ENCODE results near the gene NR2C2AP. TPM values are rescaled to one million over a fixed set of nuclear protein-coding genes. Genes with fewer than 3 reads are reported as not detected.

Gene NR2C2AP
- total and polyA plus RNA-seq, 9 donors, result 8.8 to 27.2 (median 14.9) TPM

- Histone ChIP-seq H3K4me1 (ENCODE audit: insufficient read depth) (peaks cover 7% of the 10 kb centered on the region), H3K9me3 (no peaks in the 10 kb centered on the region), H3K36me3 (no peaks in the 10 kb centered on the region), H3K27ac (no peak within 1 kb of the TSS), H3K27me3 (no peaks in the 10 kb centered on the region), H3K4me3 (no peak within 1 kb of the TSS)
- WGBS, 3 donors, result 10 to 16% (median 14%) methylated on average over 52 to 56 of the region's 56 CpGs
- intact Hi-C loops (cut with DNase I), result loop anchor here in 1 of 4 donors (10.0 kb wide), 1 partner anchor 115 kb away; no protein-coding TSS in a partner anchor
- TF ChIP-seq, protein P1, sequence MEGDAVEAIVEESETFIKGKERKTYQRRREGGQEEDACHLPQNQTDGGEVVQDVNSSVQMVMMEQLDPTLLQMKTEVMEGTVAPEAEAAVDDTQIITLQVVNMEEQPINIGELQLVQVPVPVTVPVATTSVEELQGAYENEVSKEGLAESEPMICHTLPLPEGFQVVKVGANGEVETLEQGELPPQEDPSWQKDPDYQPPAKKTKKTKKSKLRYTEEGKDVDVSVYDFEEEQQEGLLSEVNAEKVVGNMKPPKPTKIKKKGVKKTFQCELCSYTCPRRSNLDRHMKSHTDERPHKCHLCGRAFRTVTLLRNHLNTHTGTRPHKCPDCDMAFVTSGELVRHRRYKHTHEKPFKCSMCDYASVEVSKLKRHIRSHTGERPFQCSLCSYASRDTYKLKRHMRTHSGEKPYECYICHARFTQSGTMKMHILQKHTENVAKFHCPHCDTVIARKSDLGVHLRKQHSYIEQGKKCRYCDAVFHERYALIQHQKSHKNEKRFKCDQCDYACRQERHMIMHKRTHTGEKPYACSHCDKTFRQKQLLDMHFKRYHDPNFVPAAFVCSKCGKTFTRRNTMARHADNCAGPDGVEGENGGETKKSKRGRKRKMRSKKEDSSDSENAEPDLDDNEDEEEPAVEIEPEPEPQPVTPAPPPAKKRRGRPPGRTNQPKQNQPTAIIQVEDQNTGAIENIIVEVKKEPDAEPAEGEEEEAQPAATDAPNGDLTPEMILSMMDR (IDR thresholded peaks at IDR 0.05), result no peak
- TF ChIP-seq POLR2A (IDR thresholded peaks at IDR 0.05), result no peak
- no peak for TF ChIP-seq EP300 (IDR thresholded peaks at IDR 0.05)
- peak; percentile 37 to 81 (median 64) for DNase-seq
Measured at GRCh38 chr19:19170053-19170872, 33.0 kb downstream of the NR2C2AP start, which contains the start of gene MEF2B. MEF2B (minus strand) TSS chr19:19170263; CDS start chr19:19150735, 19,528 bp downstream.

DNA sequence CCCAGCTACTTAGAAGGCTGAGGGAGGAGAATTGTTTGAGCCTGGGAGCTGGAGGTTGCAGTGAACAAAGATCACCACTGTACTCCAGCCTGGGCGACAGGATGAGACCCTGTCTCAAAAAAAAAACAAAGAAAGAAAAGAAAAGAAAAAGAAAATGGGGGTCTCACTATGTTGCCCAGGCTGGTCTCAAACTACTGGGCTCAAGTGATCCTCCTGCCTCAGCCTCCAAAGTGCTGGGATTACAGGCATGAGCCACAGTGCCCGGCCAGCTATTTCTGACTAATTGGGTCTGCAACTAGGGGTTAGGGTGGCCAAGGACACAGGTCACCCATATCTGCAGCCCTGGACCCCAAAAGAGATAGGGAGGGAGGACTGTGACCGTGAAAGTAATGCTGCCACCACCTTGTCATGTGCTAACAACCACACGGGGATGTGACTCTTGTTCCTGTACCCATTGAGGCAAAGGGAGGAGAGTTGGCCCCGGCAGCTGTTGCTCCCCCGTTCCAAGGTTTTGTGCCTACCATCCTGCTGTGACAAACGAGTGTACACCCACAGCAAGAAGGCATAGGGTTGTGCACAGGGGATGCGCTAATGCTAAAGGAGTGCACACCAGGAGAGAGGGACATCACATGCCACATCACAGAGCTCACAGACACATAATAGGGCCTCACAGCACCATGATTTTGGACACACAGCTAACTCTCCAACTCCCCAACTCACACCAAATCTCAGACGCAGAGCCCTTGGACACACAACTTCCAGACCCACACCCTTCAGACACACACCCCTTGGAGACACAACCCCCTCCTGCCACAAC is 33.8 kb downstream of the NR2C2AP start:
- H3K27me3 ChIP-seq, result no peaks in the 10 kb centered on the region
- WGBS, 3 donors, result 74 to 81% (median 80%) methylated on average over 9 of the region's 9 CpGs
- TF ChIP-seq, protein P1 (IDR thresholded peaks at IDR 0.05), result no peak
- no peak for TF ChIP-seq POLR2A (IDR thresholded peaks at IDR 0.05)
- TF ChIP-seq EP300 (IDR thresholded peaks at IDR 0.05), result no peak
- H3K9me3 ChIP-seq, result no peaks in the 10 kb centered on the region
- no peak overlapping the region for H3K27ac ChIP-seq
- intact Hi-C loops (cut with DNase I), result loop anchor here in 1 of 4 donors (10.0 kb wide), 1 partner anchor 115 kb away; no protein-coding TSS in a partner anchor
- H3K4me3 ChIP-seq, result no peak overlapping the region
- DNase-seq, result no peak
- H3K4me1 ChIP-seq (ENCODE audit: insufficient read depth), result peaks cover 7% of the 10 kb centered on the region
- no peaks in the 10 kb centered on the region for H3K36me3 ChIP-seq

DNA sequence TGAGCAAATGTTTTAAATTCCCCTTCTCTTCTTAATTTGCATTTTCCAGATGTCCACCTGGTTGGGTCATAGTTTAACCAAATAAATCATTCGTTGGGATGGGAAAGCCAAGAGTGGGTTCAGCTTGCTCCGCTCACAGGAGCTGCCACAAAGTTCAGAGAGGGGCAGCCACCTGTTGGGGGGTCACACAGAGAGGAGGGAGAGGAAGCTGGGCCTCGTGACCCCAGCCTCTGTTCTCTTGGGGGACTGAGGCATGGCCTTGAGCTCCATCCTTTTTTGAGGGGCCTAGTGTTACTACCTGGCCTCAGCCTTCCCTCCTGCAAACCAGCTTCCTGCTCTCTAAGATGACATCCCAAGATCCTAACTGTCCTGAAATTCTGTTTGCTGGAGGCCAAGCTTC is 35.6 kb downstream of the NR2C2AP start:
- Histone ChIP-seq H3K36me3 (no peaks in the 10 kb centered on the region), H3K4me1 (ENCODE audit: insufficient read depth) (peaks cover 7% of the 10 kb centered on the region), H3K27me3 (no peaks in the 10 kb centered on the region), H3K9me3 (no peaks in the 10 kb centered on the region), H3K27ac (no peak overlapping the region), H3K4me3 (no peak overlapping the region)
- DNase-seq, result no peak
- intact Hi-C loops (cut with DNase I), result no loop called here
- TF ChIP-seq EP300 (IDR thresholded peaks at IDR 0.05) (no peak), POLR2A (IDR thresholded peaks at IDR 0.05) (no peak)
- TF ChIP-seq, protein P1 (IDR thresholded peaks at IDR 0.05), result no peak
- 62 to 72% (median 71%) methylated on average over 3 of the region's 3 CpGs for WGBS, 3 donors

- intact Hi-C loops (cut with DNase I), result no loop called here
- 97 to 100% (median 100%) methylated on average over 1 of the region's 1 CpG for WGBS, 3 donors
- no peak for TF ChIP-seq POLR2A (IDR thresholded peaks at IDR 0.05)
- TF ChIP-seq EP300 (IDR thresholded peaks at IDR 0.05), result no peak
- TF ChIP-seq, protein P1 (IDR thresholded peaks at IDR 0.05), result no peak
- Histone ChIP-seq H3K9me3 (no peaks in the 10 kb centered on the region), H3K36me3 (no peaks in the 10 kb centered on the region), H3K27me3 (no peaks in the 10 kb centered on the region), H3K4me3 (no peak overlapping the region), H3K27ac (no peak overlapping the region), H3K4me1 (ENCODE audit: insufficient read depth) (peaks cover 4% of the 10 kb centered on the region)
- no peak for DNase-seq
Measured at GRCh38 chr19:19165396-19165795, 37.8 kb downstream of the NR2C2AP start.

Measured in ovary (tissue), 9 donors.